Erythroblast (primary cell): ENCODE results near the gene MAPK10.

ENCODE experiments used
- GATA1 ChIP-seq: IDR thresholded peaks from 2 replicates; pipeline ENCODE4 v1.6.1; 2011; ENCODE audit warnings: low read depth, mild to moderate bottlenecking, control low read depth, low read length, moderate library complexity
- POLR2A ChIP-seq: IDR thresholded peaks from 2 replicates; pipeline ENCODE4 v1.6.1; 2011; ENCODE audit warnings: mild to moderate bottlenecking, low read length

DNA sequence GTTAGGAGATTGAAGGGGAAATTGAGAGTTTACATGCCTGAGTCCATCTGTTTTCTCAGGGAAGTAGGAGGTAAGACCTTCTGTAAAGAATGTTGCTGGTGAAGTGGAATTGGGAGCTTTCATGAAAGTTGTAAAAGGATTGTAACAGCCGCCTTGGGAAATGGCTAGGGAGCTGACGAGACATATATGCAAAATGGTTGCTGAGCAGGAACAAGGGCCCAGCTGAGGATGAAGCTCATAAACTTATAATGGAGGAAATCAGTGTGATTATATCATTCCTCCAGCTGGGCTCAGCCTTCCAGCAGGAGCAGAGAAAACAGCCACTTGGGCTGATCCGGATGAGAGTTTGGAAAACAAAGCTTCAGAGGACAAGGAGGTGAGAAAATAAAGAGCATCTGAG lies 208.7 kb downstream of the MAPK10 start:
- no peak for TF ChIP-seq POLR2A
- TF ChIP-seq GATA1 = no peak
